GM23338 (cell line): Measurements from ENCODE around the gene TCF3. TPM values are rescaled to one million over a fixed set of nuclear protein-coding genes. Genes with fewer than 3 reads are reported as not detected.

ENCODE experiments used
- ATAC-seq: fragments of 200-7000 bp; cut with Tn5 transposase; 3 replicates; pipeline ENCODE4 v1.9.1; 2020
- DNase-seq: peaks from one replicate; pipeline ENCODE4 v3.0.0-alpha.2; 2015; ENCODE audit warnings: low spot score
- H2AFZ ChIP-seq: fragments of 200-600 bp; sonication (generic); 2 replicates; pipeline ENCODE4 v1.8.0; 2016; ENCODE audit warnings: antibody characterized with exemption, mild to moderate bottlenecking, moderate library complexity
- H3F3A ChIP-seq: fragments of 200-600 bp; sonication (generic); replicated peaks from 2 replicates; pipeline ENCODE4 v1.8.0; 2017; ENCODE audit warnings: antibody characterized with exemption, mixed run types, low read depth
- H3K27ac ChIP-seq: fragments of 200-600 bp; sonication (generic); 2 replicates; pipeline ENCODE4 v1.6.1; 2016; ENCODE audit warnings: low read depth
- H3K27me3 ChIP-seq: fragments of 200-600 bp; sonication (generic); 2 replicates; pipeline ENCODE4 v1.8.0; 2016; ENCODE audit warnings: mild to moderate bottlenecking, mixed run types, moderate library complexity; ENCODE audit not compliant: insufficient read depth
- H3K36me3 ChIP-seq: fragments of 200-600 bp; sonication (generic); 2 replicates; pipeline ENCODE4 v1.8.0; 2016; ENCODE audit warnings: mild to moderate bottlenecking; ENCODE audit not compliant: insufficient read depth
- H3K4me1 ChIP-seq: fragments of 200-600 bp; sonication (generic); 2 replicates; pipeline ENCODE4 v1.8.0; 2016; ENCODE audit warnings: mild to moderate bottlenecking, moderate library complexity; ENCODE audit not compliant: insufficient read depth
- H3K4me2 ChIP-seq: fragments of 200-600 bp; sonication (generic); 2 replicates; pipeline ENCODE4 v1.7.1; 2017; ENCODE audit warnings: mixed run types
- H3K4me3 ChIP-seq: fragments of 200-600 bp; sonication (generic); 2 replicates; pipeline ENCODE4 v1.6.1; 2016; ENCODE audit warnings: mixed run types
- H3K79me2 ChIP-seq: fragments of 200-600 bp; sonication (generic); replicated peaks from 2 replicates; pipeline ENCODE4 v1.8.0; 2017; ENCODE audit warnings: mild to moderate bottlenecking; ENCODE audit not compliant: insufficient read depth
- H3K9me2 ChIP-seq: fragments of 200-600 bp; sonication (generic); 2 replicates; pipeline ENCODE4 v1.8.0; 2017; ENCODE audit not compliant: insufficient read depth
- H4K20me1 ChIP-seq: fragments of 200-600 bp; sonication (generic); replicated peaks from 2 replicates; pipeline ENCODE4 v1.8.0; 2017; ENCODE audit warnings: mild to moderate bottlenecking; ENCODE audit not compliant: insufficient read depth
- H3K27ac Mint-ChIP-seq: 2 replicates; pipeline ENCODE4 v1.8.0; 2020; ENCODE audit warnings: inconsistent platforms, mild to moderate bottlenecking, moderate library complexity, mixed read lengths
- H3K27me3 Mint-ChIP-seq: 3 replicates; pipeline ENCODE4 v1.8.0; 2022; ENCODE audit warnings: low read depth, mild to moderate bottlenecking, moderate library complexity, mixed read lengths, inconsistent platforms; ENCODE audit not compliant: insufficient read depth, poor library complexity
- H3K36me3 Mint-ChIP-seq: 3 replicates; pipeline ENCODE4 v1.8.0; 2021; ENCODE audit warnings: low read depth, mild to moderate bottlenecking, inconsistent platforms, moderate library complexity, mixed read lengths
- H3K4me1 Mint-ChIP-seq: 3 replicates; pipeline ENCODE4 v1.8.0; 2020; ENCODE audit warnings: mild to moderate bottlenecking, inconsistent platforms, mixed read lengths
- H3K4me3 Mint-ChIP-seq: 3 replicates; pipeline ENCODE4 v1.8.0; 2021; ENCODE audit warnings: moderate library complexity, mild to moderate bottlenecking, inconsistent platforms, mixed read lengths
- H3K9me3 Mint-ChIP-seq: 3 replicates; pipeline ENCODE4 v1.8.0; 2020; ENCODE audit warnings: moderate library complexity, mild to moderate bottlenecking, inconsistent platforms, mixed read lengths
- EZH2 ChIP-seq: fragments of 200-600 bp; sonication (generic); IDR thresholded peaks from one replicate; pipeline ENCODE4 v1.8.0; 2017; ENCODE audit warnings: antibody characterized with exemption, mild to moderate bottlenecking, low read depth; ENCODE audit not compliant: unreplicated experiment
- EZH2phosphoT487 ChIP-seq: fragments of 200-600 bp; sonication (generic); IDR thresholded peaks from one replicate; pipeline ENCODE4 v1.8.1; 2018; ENCODE audit warnings: antibody characterized with exemption; ENCODE audit not compliant: unreplicated experiment
- NANOG ChIP-seq: IDR thresholded peaks from 2 replicates; pipeline ENCODE4 v1.6.1; 2016; ENCODE audit warnings: antibody characterized with exemption, borderline replicate concordance
- POLR2AphosphoS5 ChIP-seq: IDR thresholded peaks from 2 replicates; pipeline ENCODE4 v1.6.1; 2016; ENCODE audit warnings: antibody characterized with exemption, low read depth
- STAT1 ChIP-seq: IDR thresholded peaks from one replicate; pipeline ENCODE4 v1.6.1; 2016; ENCODE audit warnings: antibody characterized with exemption; ENCODE audit not compliant: unreplicated experiment
- ZNF114 ChIP-seq: fragments of 250-450 bp; sonication (Bioruptor Pico); IDR thresholded peaks from 2 replicates; pipeline ENCODE4 v1.5.0; 2020; ENCODE audit warnings: mild to moderate bottlenecking, moderate library complexity
- ZNF331 ChIP-seq: fragments of 250-450 bp; sonication (Bioruptor Pico); IDR thresholded peaks from 2 replicates; pipeline ENCODE4 v1.5.0; 2020; ENCODE audit warnings: low read depth, mild to moderate bottlenecking, moderate library complexity
- polyA plus RNA-seq: library from polyadenylated mRNA; unstranded; fragments of >200 nt; fragmentation: Nextera tagmentation; extraction: Ambion mirVana; gene quantifications from 2 replicates; pipeline ENCODE4 v1.2.1, GENCODE V29; 2016
- total RNA-seq: library from RNA; depleted of rRNA; stranded (reverse); fragments of >200 nt; shearing (Covaris generic); gene quantifications from 2 replicates; pipeline ENCODE4 v1.2.3, GENCODE V29; 2014
- TF ChIP-seq, protein P1 (sequence below): fragments of 250-450 bp; sonication (Bioruptor Pico); IDR thresholded peaks from 2 replicates; pipeline ENCODE4 v1.5.0; 2020; ENCODE audit warnings: mild to moderate bottlenecking, moderate library complexity
- TF ChIP-seq, protein P2 (sequence below): IDR thresholded peaks from 2 replicates; pipeline ENCODE4 v1.6.1; 2016; ENCODE audit warnings: antibody characterized with exemption
- TF ChIP-seq, protein P3 (sequence below): IDR thresholded peaks from one replicate; pipeline ENCODE4 v1.6.1; 2018; ENCODE audit warnings: antibody characterized with exemption; ENCODE audit not compliant: unreplicated experiment
- TF ChIP-seq, protein P4 (sequence below), 2 experiments: fragments of 200-600 bp in 1 of 2; sonication (generic) in 1 of 2; conservative IDR thresholded peaks; 2 replicates each; pipeline versions ENCODE4 v1.5.1 to v1.6.1; 2016 to 2017; ENCODE audit warnings: antibody characterized with exemption in 2 of 2, low read depth in 2 of 2, mild to moderate bottlenecking in 2 of 2, moderate library complexity in 1 of 2

TCF3 gene
- total and polyA plus RNA-seq, 2 experiments from 2014 or later: 166 to 383 TPM

DNA sequence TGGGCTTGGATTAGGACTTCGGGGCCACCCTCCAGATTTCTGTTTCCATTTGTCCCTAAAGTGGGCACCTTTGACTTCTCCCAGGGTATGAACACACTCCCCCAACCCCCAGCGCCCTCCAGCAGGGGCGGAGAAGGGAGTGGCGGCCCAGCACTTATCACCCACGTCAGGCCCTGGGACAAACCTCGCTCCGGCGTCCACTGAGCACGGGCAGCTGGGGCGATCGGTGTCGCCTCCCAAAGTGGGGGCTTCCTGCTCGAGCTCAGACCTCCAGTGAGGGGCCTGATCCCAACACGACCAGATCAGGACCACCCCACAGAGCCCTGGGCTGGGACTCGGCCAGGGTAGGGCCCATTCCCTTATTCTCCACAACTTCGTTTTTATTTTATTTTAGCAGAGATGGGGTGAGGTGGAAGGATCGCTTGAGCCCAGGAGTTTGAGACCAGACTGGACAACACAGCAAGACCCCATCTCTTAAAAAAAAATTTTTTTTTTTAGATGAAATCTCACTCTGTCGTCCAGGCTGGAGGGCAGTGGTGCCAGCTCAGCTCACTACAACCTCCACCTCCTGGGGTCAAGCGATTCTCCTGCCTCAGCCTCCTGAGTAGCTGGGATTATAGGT lies 3.7 kb upstream of the TCF3 start:
- ATAC-seq: no peak
- peaks cover 10% of the 10 kb centered on the region for H3K9me3 Mint-ChIP-seq
- H3K36me3 Mint-ChIP-seq: peaks cover 3% of the 10 kb centered on the region
- TF ChIP-seq STAT1 (no peak), ZNF114 (CRISPR knock-in tag) (no peak), POLR2AphosphoS5 (no peak), NANOG (no peak), EZH2phosphoT487 (no peak), EZH2 (no peak), ZNF331 (CRISPR knock-in tag) (no peak)
- TF ChIP-seq, protein P1, sequence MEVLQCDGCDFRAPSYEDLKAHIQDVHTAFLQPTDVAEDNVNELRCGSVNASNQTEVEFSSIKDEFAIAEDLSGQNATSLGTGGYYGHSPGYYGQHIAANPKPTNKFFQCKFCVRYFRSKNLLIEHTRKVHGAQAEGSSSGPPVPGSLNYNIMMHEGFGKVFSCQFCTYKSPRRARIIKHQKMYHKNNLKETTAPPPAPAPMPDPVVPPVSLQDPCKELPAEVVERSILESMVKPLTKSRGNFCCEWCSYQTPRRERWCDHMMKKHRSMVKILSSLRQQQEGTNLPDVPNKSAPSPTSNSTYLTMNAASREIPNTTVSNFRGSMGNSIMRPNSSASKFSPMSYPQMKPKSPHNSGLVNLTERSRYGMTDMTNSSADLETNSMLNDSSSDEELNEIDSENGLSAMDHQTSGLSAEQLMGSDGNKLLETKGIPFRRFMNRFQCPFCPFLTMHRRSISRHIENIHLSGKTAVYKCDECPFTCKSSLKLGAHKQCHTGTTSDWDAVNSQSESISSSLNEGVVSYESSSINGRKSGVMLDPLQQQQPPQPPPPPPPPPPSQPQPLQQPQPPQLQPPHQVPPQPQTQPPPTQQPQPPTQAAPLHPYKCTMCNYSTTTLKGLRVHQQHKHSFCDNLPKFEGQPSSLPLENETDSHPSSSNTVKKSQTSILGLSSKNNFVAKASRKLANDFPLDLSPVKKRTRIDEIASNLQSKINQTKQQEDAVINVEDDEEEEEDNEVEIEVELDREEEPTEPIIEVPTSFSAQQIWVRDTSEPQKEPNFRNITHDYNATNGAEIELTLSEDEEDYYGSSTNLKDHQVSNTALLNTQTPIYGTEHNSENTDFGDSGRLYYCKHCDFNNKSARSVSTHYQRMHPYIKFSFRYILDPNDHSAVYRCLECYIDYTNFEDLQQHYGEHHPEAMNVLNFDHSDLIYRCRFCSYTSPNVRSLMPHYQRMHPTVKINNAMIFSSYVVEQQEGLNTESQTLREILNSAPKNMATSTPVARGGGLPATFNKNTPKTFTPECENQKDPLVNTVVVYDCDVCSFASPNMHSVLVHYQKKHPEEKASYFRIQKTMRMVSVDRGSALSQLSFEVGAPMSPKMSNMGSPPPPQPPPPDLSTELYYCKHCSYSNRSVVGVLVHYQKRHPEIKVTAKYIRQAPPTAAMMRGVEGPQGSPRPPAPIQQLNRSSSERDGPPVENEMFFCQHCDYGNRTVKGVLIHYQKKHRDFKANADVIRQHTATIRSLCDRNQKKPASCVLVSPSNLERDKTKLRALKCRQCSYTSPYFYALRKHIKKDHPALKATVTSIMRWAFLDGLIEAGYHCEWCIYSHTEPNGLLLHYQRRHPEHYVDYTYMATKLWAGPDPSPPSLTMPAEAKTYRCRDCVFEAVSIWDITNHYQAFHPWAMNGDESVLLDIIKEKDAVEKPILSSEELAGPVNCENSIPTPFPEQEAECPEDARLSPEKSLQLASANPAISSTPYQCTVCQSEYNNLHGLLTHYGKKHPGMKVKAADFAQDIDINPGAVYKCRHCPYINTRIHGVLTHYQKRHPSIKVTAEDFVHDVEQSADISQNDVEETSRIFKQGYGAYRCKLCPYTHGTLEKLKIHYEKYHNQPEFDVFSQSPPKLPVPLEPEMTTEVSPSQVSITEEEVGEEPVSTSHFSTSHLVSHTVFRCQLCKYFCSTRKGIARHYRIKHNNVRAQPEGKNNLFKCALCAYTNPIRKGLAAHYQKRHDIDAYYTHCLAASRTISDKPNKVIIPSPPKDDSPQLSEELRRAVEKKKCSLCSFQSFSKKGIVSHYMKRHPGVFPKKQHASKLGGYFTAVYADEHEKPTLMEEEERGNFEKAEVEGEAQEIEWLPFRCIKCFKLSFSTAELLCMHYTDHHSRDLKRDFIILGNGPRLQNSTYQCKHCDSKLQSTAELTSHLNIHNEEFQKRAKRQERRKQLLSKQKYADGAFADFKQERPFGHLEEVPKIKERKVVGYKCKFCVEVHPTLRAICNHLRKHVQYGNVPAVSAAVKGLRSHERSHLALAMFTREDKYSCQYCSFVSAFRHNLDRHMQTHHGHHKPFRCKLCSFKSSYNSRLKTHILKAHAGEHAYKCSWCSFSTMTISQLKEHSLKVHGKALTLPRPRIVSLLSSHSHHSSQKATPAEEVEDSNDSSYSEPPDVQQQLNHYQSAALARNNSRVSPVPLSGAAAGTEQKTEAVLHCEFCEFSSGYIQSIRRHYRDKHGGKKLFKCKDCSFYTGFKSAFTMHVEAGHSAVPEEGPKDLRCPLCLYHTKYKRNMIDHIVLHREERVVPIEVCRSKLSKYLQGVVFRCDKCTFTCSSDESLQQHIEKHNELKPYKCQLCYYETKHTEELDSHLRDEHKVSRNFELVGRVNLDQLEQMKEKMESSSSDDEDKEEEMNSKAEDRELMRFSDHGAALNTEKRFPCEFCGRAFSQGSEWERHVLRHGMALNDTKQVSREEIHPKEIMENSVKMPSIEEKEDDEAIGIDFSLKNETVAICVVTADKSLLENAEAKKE: no peak
- TF ChIP-seq, protein P2, sequence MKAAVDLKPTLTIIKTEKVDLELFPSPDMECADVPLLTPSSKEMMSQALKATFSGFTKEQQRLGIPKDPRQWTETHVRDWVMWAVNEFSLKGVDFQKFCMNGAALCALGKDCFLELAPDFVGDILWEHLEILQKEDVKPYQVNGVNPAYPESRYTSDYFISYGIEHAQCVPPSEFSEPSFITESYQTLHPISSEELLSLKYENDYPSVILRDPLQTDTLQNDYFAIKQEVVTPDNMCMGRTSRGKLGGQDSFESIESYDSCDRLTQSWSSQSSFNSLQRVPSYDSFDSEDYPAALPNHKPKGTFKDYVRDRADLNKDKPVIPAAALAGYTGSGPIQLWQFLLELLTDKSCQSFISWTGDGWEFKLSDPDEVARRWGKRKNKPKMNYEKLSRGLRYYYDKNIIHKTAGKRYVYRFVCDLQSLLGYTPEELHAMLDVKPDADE: no peak
- TF ChIP-seq, protein P3, sequence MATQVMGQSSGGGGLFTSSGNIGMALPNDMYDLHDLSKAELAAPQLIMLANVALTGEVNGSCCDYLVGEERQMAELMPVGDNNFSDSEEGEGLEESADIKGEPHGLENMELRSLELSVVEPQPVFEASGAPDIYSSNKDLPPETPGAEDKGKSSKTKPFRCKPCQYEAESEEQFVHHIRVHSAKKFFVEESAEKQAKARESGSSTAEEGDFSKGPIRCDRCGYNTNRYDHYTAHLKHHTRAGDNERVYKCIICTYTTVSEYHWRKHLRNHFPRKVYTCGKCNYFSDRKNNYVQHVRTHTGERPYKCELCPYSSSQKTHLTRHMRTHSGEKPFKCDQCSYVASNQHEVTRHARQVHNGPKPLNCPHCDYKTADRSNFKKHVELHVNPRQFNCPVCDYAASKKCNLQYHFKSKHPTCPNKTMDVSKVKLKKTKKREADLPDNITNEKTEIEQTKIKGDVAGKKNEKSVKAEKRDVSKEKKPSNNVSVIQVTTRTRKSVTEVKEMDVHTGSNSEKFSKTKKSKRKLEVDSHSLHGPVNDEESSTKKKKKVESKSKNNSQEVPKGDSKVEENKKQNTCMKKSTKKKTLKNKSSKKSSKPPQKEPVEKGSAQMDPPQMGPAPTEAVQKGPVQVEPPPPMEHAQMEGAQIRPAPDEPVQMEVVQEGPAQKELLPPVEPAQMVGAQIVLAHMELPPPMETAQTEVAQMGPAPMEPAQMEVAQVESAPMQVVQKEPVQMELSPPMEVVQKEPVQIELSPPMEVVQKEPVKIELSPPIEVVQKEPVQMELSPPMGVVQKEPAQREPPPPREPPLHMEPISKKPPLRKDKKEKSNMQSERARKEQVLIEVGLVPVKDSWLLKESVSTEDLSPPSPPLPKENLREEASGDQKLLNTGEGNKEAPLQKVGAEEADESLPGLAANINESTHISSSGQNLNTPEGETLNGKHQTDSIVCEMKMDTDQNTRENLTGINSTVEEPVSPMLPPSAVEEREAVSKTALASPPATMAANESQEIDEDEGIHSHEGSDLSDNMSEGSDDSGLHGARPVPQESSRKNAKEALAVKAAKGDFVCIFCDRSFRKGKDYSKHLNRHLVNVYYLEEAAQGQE: no peak
- TF ChIP-seq, protein P4, sequence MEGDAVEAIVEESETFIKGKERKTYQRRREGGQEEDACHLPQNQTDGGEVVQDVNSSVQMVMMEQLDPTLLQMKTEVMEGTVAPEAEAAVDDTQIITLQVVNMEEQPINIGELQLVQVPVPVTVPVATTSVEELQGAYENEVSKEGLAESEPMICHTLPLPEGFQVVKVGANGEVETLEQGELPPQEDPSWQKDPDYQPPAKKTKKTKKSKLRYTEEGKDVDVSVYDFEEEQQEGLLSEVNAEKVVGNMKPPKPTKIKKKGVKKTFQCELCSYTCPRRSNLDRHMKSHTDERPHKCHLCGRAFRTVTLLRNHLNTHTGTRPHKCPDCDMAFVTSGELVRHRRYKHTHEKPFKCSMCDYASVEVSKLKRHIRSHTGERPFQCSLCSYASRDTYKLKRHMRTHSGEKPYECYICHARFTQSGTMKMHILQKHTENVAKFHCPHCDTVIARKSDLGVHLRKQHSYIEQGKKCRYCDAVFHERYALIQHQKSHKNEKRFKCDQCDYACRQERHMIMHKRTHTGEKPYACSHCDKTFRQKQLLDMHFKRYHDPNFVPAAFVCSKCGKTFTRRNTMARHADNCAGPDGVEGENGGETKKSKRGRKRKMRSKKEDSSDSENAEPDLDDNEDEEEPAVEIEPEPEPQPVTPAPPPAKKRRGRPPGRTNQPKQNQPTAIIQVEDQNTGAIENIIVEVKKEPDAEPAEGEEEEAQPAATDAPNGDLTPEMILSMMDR (conservative IDR thresholded peaks at IDR 0.05; ENCODE audit: low read depth in 2 of 2): no peak
- Histone ChIP-seq H3K79me2 (peaks cover 4% of the 10 kb centered on the region), H3K9me2 (no peaks in the 10 kb centered on the region), H3F3A (0 out of 2 replicates have a peak, but pooled peaks cover 2% of the 10 kb centered on the region), H3K36me3 (no peaks in the 10 kb centered on the region), H2AFZ (no peak overlapping the region), H4K20me1 (no peaks in the 10 kb centered on the region), H3K4me1 (no peaks in the 10 kb centered on the region), H3K27me3 (no peaks in the 10 kb centered on the region), H3K4me3 (no peak overlapping the region), H3K4me2 (no peak overlapping the region), H3K27ac (no peak overlapping the region)
- H3K27me3 Mint-ChIP-seq: peaks cover 23% of the 10 kb centered on the region
- H3K4me3 Mint-ChIP-seq: no peak overlapping the region
- no peak for DNase-seq
- H3K27ac Mint-ChIP-seq: no peak overlapping the region
- peaks cover 3% of the 10 kb centered on the region; the same call in 1 of the 3 replicates for H3K4me1 Mint-ChIP-seq
